ENCODE measurements around the gene TICAM1.

The TICAM1 gene

DNA sequence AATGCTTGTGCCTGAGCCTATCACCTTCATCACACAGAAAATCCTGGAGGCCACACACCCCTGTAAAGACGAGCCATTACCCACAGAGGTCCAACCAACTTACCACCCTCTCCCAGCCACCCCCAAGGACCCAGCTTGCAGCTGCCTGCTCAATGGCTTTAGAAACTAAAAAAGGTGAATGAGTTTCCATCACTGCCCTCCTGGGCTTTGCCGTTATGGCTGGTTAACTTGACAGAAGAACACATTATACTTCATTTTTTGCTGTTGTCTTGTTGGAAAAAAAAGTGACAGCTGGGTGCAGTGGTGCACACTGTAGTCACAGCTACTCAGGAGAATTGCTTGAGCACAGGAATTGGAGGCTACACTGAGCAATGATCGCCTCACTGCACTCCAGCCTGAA is 57.4 kb downstream of the TICAM1 start:
- TF ChIP-seq CTCF (IDR thresholded peaks at IDR 0.05; ENCODE audit: borderline replicate concordance, extremely low read depth, low read length, poor library complexity, severe bottlenecking) = no peak
- TF ChIP-seq EZH2 (IDR thresholded peaks at IDR 0.05; ENCODE audit: borderline replicate concordance, low read depth, low read length, severe bottlenecking) = no peak
- H3K4me2 ChIP-seq (ENCODE audit: insufficient read depth, low read length) = no peak overlapping the region

DNA sequence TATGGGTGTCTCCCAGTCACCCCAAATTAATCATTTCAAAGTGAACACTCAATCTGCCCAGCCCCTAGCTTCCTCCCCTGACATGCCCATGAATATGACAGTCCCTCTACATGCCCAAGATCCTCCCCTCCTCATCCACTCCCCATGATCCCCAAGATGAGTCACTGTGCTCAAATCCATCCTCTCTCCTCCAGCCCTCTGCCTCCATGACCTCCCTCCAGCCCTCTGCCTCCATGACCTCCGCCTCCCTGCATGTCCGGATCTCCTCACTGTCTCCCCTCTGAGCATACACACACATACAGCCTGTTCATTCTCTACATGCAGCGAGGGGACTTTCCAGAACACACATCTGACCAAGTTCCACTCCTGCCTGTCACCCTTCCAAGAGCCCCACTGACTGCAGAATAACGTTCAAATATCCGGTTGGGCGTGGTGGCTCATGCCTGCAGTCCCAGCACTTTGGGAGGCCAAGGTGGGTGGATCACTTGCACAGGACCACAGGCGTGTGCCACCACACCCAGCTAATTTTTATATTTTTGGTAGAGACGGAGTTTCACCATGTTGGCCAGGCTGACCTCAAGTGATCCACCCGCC is 58.4 kb downstream of the TICAM1 start:
- no peaks in the 10 kb centered on the region for H3K79me2 ChIP-seq (ENCODE audit: insufficient read depth, low read length)
- DNase-seq (no peak), ATAC-seq (ENCODE audit: insufficient read depth, low read depth) (no peak)
- H3K4me2 ChIP-seq (ENCODE audit: insufficient read depth, low read length) = no peak overlapping the region
- H3K36me3 ChIP-seq (ENCODE audit: insufficient read depth, low read length) = no peaks in the 10 kb centered on the region
- H4K20me1 ChIP-seq (ENCODE audit: insufficient read depth, low read length) = peaks cover 17% of the 10 kb centered on the region
- no peak overlapping the region for H3K4me3 ChIP-seq (ENCODE audit: low read depth in 1 of 2, low read length in 2 of 2)
- no peak overlapping the region for H3K27ac ChIP-seq (ENCODE audit: low read length)
- no peaks in the 10 kb centered on the region for H3K4me1 ChIP-seq (ENCODE audit: insufficient read depth, low read length)
- TF ChIP-seq CTCF (IDR thresholded peaks at IDR 0.05; ENCODE audit: borderline replicate concordance, extremely low read depth, low read length, poor library complexity, severe bottlenecking) (no peak), EZH2 (IDR thresholded peaks at IDR 0.05; ENCODE audit: borderline replicate concordance, low read depth, low read length, severe bottlenecking) (no peak)
- H3K27me3 ChIP-seq (ENCODE audit: insufficient read depth, low read length, poor library complexity) = no peaks in the 10 kb centered on the region
- H2AFZ ChIP-seq (ENCODE audit: low read depth, low read length) = no peak overlapping the region
- no peak overlapping the region for H3K9ac ChIP-seq (ENCODE audit: low read depth, low read length)
- no peaks in the 10 kb centered on the region for H3K9me3 ChIP-seq (ENCODE audit: insufficient read depth, low read length, severe bottlenecking)

More for the DNA sequence above, 57.4 kb downstream of the TICAM1 start:
- H4K20me1 ChIP-seq (ENCODE audit: insufficient read depth, low read length) = peaks cover 14% of the 10 kb centered on the region
- H3K36me3 ChIP-seq (ENCODE audit: insufficient read depth, low read length) = no peaks in the 10 kb centered on the region
- H3K27me3 ChIP-seq (ENCODE audit: insufficient read depth, low read length, poor library complexity) = no peaks in the 10 kb centered on the region
- no peak overlapping the region for H3K4me3 ChIP-seq (ENCODE audit: low read depth in 1 of 2, low read length in 2 of 2)
- H3K9ac ChIP-seq (ENCODE audit: low read depth, low read length) = no peak overlapping the region
- H3K79me2 ChIP-seq (ENCODE audit: insufficient read depth, low read length) = no peaks in the 10 kb centered on the region
- H2AFZ ChIP-seq (ENCODE audit: low read depth, low read length) = no peak overlapping the region
- DNase-seq (no peak), ATAC-seq (ENCODE audit: insufficient read depth, low read depth) (no peak)
- H3K27ac ChIP-seq (ENCODE audit: low read length) = no peak overlapping the region
- no peaks in the 10 kb centered on the region for H3K4me1 ChIP-seq (ENCODE audit: insufficient read depth, low read length)
- H3K9me3 ChIP-seq (ENCODE audit: insufficient read depth, low read length, severe bottlenecking) = no peaks in the 10 kb centered on the region

- DNase-seq (no peak), ATAC-seq (ENCODE audit: insufficient read depth, low read depth) (no peak)
- TF ChIP-seq CTCF (IDR thresholded peaks at IDR 0.05; ENCODE audit: borderline replicate concordance, extremely low read depth, low read length, poor library complexity, severe bottlenecking) (no peak), EZH2 (IDR thresholded peaks at IDR 0.05; ENCODE audit: borderline replicate concordance, low read depth, low read length, severe bottlenecking) (no peak)
- H3K79me2 ChIP-seq (ENCODE audit: insufficient read depth, low read length) = no peaks in the 10 kb centered on the region
- H3K36me3 ChIP-seq (ENCODE audit: insufficient read depth, low read length) = no peaks in the 10 kb centered on the region
- no peak overlapping the region for H3K4me2 ChIP-seq (ENCODE audit: insufficient read depth, low read length)
- H3K9ac ChIP-seq (ENCODE audit: low read depth, low read length) = no peak overlapping the region
- peaks cover 17% of the 10 kb centered on the region for H4K20me1 ChIP-seq (ENCODE audit: insufficient read depth, low read length)
- H3K4me1 ChIP-seq (ENCODE audit: insufficient read depth, low read length) = no peaks in the 10 kb centered on the region
- no peak overlapping the region for H3K4me3 ChIP-seq (ENCODE audit: low read depth in 1 of 2, low read length in 2 of 2)
- H3K27ac ChIP-seq (ENCODE audit: low read length) = no peak overlapping the region
- H3K9me3 ChIP-seq (ENCODE audit: insufficient read depth, low read length, severe bottlenecking) = no peaks in the 10 kb centered on the region
- no peak overlapping the region for H2AFZ ChIP-seq (ENCODE audit: low read depth, low read length)
- H3K27me3 ChIP-seq (ENCODE audit: insufficient read depth, low read length, poor library complexity) = no peaks in the 10 kb centered on the region
Observed at GRCh38 chr19:4772566-4772965, 58.9 kb downstream of the TICAM1 start.
